Measurements from ENCODE around the gene ZNF682. TPM values are rescaled to one million over a fixed set of nuclear protein-coding genes. Genes with fewer than 3 reads are reported as not detected.
"Not testable (repeated sequence)": the region's sequence is repeated elsewhere in the genome, so short reads cannot be mapped to it uniquely, and the experiment has no call there.

The ZNF682 gene
- total RNA-seq: 1 to 10 TPM in 3 of 4 donors, under 1 TPM in 1; 0.73 to 3.1 (median 2.6) TPM

GRCh38 chr19:20039203-20039723 lies at the start of gene ZNF682:
ZNF682 (minus strand) TSS chr19:20039505; CDS start chr19:20039345, 160 bp downstream.
- TF ChIP-seq, protein P1, sequence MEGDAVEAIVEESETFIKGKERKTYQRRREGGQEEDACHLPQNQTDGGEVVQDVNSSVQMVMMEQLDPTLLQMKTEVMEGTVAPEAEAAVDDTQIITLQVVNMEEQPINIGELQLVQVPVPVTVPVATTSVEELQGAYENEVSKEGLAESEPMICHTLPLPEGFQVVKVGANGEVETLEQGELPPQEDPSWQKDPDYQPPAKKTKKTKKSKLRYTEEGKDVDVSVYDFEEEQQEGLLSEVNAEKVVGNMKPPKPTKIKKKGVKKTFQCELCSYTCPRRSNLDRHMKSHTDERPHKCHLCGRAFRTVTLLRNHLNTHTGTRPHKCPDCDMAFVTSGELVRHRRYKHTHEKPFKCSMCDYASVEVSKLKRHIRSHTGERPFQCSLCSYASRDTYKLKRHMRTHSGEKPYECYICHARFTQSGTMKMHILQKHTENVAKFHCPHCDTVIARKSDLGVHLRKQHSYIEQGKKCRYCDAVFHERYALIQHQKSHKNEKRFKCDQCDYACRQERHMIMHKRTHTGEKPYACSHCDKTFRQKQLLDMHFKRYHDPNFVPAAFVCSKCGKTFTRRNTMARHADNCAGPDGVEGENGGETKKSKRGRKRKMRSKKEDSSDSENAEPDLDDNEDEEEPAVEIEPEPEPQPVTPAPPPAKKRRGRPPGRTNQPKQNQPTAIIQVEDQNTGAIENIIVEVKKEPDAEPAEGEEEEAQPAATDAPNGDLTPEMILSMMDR (IDR thresholded peaks at IDR 0.05): no peak
- TF ChIP-seq POLR2A (IDR thresholded peaks at IDR 0.05): peak in 1 of 4 donors; percentile 39
- H3K27ac ChIP-seq: peak within 1 kb of the TSS; percentile 60 to 89 (median 77)
- 0% methylated on average over 6 to 13 of the region's 25 CpGs for WGBS, 2 donors
- H3K4me3 ChIP-seq: peak within 1 kb of the TSS; percentile 54 to 91 (median 82)
- peak; percentile 78 for DNase-seq
- H3K9me3 ChIP-seq: no peaks in the 10 kb centered on the region
- H3K27me3 ChIP-seq: no peaks in the 10 kb centered on the region
- intact Hi-C loops (cut with DNase I): no loop called here
- peaks cover 0 to 15% (median 0%) of the 10 kb centered on the region in 3 donors for H3K36me3 ChIP-seq
- H3K4me1 ChIP-seq: peaks cover 0 to 16% (median 6%) of the 10 kb centered on the region in 3 donors

DNA sequence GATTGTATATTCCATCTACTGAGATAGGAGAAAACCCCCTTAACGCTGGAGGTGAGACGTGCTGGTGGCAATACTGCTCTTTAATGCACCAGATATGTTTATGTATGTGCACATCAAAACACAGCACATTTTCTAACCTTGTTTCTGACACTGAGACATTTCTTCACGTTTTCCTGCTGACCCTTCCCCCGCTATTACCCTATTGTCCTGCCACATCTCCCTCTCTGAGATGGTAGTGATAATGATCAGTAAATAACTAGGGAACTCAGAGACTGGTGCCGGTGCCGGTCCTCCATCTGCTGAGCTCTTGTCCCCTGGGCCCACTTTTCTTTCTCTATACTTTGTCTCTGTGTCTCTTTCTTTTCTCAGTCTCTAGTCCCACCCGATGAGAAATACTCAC lies 43.6 kb upstream of the ZNF682 start:
- peaks cover 0 to 13% (median 2%) of the 10 kb centered on the region in 3 donors for H3K9me3 ChIP-seq
- WGBS, 2 donors: 55 to 79% methylated on average over 7 of the region's 7 CpGs
- not testable (repeated sequence) for H3K27me3 ChIP-seq

DNA sequence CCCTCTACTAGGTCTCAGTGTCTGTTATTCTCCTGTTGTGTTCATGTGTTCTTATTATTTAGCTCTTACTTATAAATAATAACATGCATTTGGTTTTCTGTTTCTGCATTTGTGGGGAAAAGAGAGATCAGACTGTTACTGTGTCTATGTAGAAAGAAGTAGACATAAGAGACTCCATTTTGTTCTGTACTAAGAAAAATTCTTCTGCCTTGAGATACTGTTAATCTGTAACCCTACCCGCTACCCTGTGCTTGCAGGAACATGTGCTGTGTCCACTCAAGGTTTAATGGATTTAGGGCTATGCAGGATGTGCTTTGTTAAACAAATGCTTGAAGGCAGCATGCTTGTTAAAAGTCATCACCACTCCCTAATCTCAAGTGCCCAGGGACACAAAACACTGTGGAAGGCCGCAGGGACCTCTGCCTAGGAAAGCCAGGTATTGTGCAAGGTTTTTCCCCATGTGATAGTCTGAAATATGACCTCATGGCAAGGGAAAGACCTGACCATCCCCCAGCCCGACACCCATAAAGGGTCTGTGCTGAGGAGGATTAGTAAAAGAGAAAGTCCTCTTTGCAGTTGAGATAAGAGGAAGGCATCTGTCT lies 43.0 kb upstream of the ZNF682 start:
- H3K27ac ChIP-seq; H3K36me3 ChIP-seq; H3K4me3 ChIP-seq; H3K27me3 ChIP-seq; intact Hi-C loops (cut with DNase I); H3K9me3 ChIP-seq; DNase-seq: not testable (repeated sequence)
- peaks cover 0 to 22% (median 6%) of the 10 kb centered on the region in 3 donors for H3K4me1 ChIP-seq
- 40 to 78% methylated on average over 3 of the region's 3 CpGs for WGBS, 2 donors

More for the DNA sequence above, 43.6 kb upstream of the ZNF682 start:
- H3K27ac ChIP-seq; H3K4me3 ChIP-seq; DNase-seq; H3K36me3 ChIP-seq; intact Hi-C loops (cut with DNase I): not testable (repeated sequence)
- H3K4me1 ChIP-seq: peaks cover 0 to 17% (median 6%) of the 10 kb centered on the region in 3 donors

DNA sequence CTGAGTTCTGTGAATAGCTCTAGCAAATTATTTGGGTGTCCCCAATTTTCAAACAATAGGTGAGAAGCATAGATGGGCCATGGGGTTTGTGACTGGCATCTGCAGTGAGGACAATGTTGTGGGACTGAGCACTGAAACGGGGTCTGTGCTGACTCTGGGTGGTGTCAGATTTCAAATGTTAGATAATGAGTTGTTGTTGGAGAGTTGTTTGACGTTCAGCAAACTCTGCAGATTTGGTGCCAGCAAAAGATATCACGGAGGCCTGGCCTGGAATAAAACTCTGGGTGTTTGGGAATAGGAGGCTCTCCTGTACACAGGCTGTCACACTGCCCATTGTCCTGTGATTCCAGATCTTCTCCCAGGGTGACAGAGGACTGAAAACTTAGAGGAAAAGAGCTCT lies 41.4 kb upstream of the ZNF682 start:
- 63 to 79% methylated on average over 3 of the region's 3 CpGs for WGBS, 2 donors
- H3K27ac ChIP-seq: no peak overlapping the region
- no peaks in the 10 kb centered on the region for H3K36me3 ChIP-seq
- H3K4me1 ChIP-seq: peaks cover 0 to 22% (median 6%) of the 10 kb centered on the region in 3 donors
- intact Hi-C loops (cut with DNase I): no loop called here
- DNase-seq: no peak
- no peaks in the 10 kb centered on the region for H3K27me3 ChIP-seq
- TF ChIP-seq POLR2A (IDR thresholded peaks at IDR 0.05): no peak
- TF ChIP-seq, protein P1 (IDR thresholded peaks at IDR 0.05): no peak
- H3K4me3 ChIP-seq: no peak overlapping the region
- H3K9me3 ChIP-seq: peaks cover 0 to 7% (median 0%) of the 10 kb centered on the region in 3 donors

- intact Hi-C loops (cut with DNase I): no loop called here
- Histone ChIP-seq H3K9me3 (peaks cover 0 to 7% (median 0%) of the 10 kb centered on the region in 3 donors), H3K4me1 (peaks cover 0 to 22% (median 6%) of the 10 kb centered on the region in 3 donors), H3K36me3 (no peaks in the 10 kb centered on the region), H3K27me3 (no peaks in the 10 kb centered on the region), H3K4me3 (no peak overlapping the region), H3K27ac (no peak overlapping the region)
- DNase-seq: no peak
- WGBS, 2 donors: 64 to 66% methylated on average over 8 of the region's 8 CpGs
- TF ChIP-seq, protein P1 (IDR thresholded peaks at IDR 0.05): no peak
- TF ChIP-seq POLR2A (IDR thresholded peaks at IDR 0.05): no peak
These were observed 40.2 kb upstream of the ZNF682 start for GRCh38 chr19:20079476-20079875.

GRCh38 chr19:20078581-20079031 lies 39.3 kb upstream of the ZNF682 start:
- H3K27ac ChIP-seq: peak overlapping the region; percentile 40 to 65 (median 52)
- intact Hi-C loops (cut with DNase I): no loop called here
- H3K4me3 ChIP-seq: peak overlapping the region; percentile 49 to 72 (median 58)

More at GRCh38 chr19:20078581-20079031, 39.3 kb upstream of the ZNF682 start:
- TF ChIP-seq, protein P1 (IDR thresholded peaks at IDR 0.05): no peak
- no peak for TF ChIP-seq POLR2A (IDR thresholded peaks at IDR 0.05)
- Histone ChIP-seq H3K9me3 (peaks cover 0 to under 1% (median 0%) of the 10 kb centered on the region in 3 donors), H3K27me3 (no peaks in the 10 kb centered on the region), H3K36me3 (no peaks in the 10 kb centered on the region), H3K4me1 (peaks cover 0 to 22% (median 6%) of the 10 kb centered on the region in 3 donors)
- 1 to 3% methylated on average over 8 to 18 of the region's 19 CpGs for WGBS, 2 donors
- no peak for DNase-seq
